K562 (cell line): ENCODE data around the gene STX11. TPM values are rescaled to one million over a fixed set of nuclear protein-coding genes. Genes with fewer than 3 reads are reported as not detected.

Experiments used
- C11orf30 ChIP-seq: fragments of 450-650 bp; IDR thresholded peaks from 2 replicates; pipeline ENCODE4 v1.6.1; 2016; ENCODE audit warnings: low read depth, mild to moderate bottlenecking
- CCNT2 ChIP-seq: IDR thresholded peaks from 2 replicates; pipeline ENCODE4 v1.6.1; 2011; ENCODE audit warnings: borderline replicate concordance, low read depth, mild to moderate bottlenecking, moderate library complexity, mixed read lengths, low read length; ENCODE audit not compliant: insufficient read length; ENCODE audit errors: extremely low read depth
- COPS2 ChIP-seq: fragments of 450-650 bp; conservative IDR thresholded peaks from 2 replicates; pipeline ENCODE4 v1.6.1; 2016; ENCODE audit warnings: mild to moderate bottlenecking, moderate library complexity
- CSDE1 ChIP-seq, 2 experiments: fragments of 450-650 bp; IDR thresholded peaks; 2 replicates each; pipeline ENCODE4 v1.6.1; 2016; ENCODE audit warnings: mild to moderate bottlenecking in 1 of 2
- HCFC1 ChIP-seq: IDR thresholded peaks from 2 replicates; pipeline ENCODE4 v1.6.1; 2012; ENCODE audit warnings: low read depth, low read length, improper control_type of control experiment
- IRF2 ChIP-seq: sonication (generic); formaldehyde crosslinking; IDR thresholded peaks from 2 replicates; pipeline ENCODE4 v1.8.1; 2022; ENCODE audit warnings: mild to moderate bottlenecking, missing genetic modification reagents
- PHB2 ChIP-seq: fragments of 450-650 bp; IDR thresholded peaks from 2 replicates; pipeline ENCODE4 v1.6.1; 2017; ENCODE audit warnings: low read depth
- SIX5 ChIP-seq, 2 experiments: IDR thresholded peaks; 2 replicates each; pipeline ENCODE4 v1.6.1; 2011; ENCODE audit warnings: low read length in 2 of 2, borderline replicate concordance in 1 of 2, low read depth in 1 of 2, mild to moderate bottlenecking in 1 of 2, moderate library complexity in 1 of 2; ENCODE audit not compliant: insufficient read depth in 1 of 2
- SRSF1 ChIP-seq: fragments of 200-400 bp; formaldehyde crosslinking; IDR thresholded peaks from 2 replicates; pipeline ENCODE4 v1.6.1; 2017; ENCODE audit warnings: mild to moderate bottlenecking, low read depth, low read length, moderate library complexity
- ZNF740 ChIP-seq, 3 experiments: fragments of 200-800 bp in 1 of 3; sonication (Bioruptor generic) in 1 of 3; sonication (generic) in 1 of 3; formaldehyde crosslinking in 1 of 3; IDR thresholded peaks; 2 replicates each; pipeline versions ENCODE4 v1.6.1 to v1.8.0; 2016 to 2022; ENCODE audit warnings: mild to moderate bottlenecking in 2 of 3, missing compliant biosample characterization in 2 of 3, missing genetic modification characterization in 2 of 3, missing genetic modification reagents in 1 of 3
- polyA plus RNA-seq, 8 experiments: library from polyadenylated mRNA; depleted of rRNA in 4 of 8; stranded (reverse) in 5 of 8; unstranded in 3 of 8; fragments of >200 nt; fragmentation: Nextera tagmentation in 2 of 8; fragmentation: Illumina TruSeq in 1 of 8; extraction: Ambion mirVana in 2 of 8; extraction: Trizol in 1 of 8; gene quantifications; 2 replicates each; pipeline versions ENCODE4 v1.2.1 to v1.2.3, GENCODE V29; 2011 to 2014; ENCODE audit warnings: inconsistent platforms in 1 of 8, missing spikeins in 1 of 8
- total RNA-seq, 7 experiments: library from RNA; depleted of rRNA in 6 of 7; stranded (reverse); fragments of >200 nt in 6 of 7; fragmentation: Illumina TruSeq in 2 of 7; extraction: Trizol in 2 of 7; gene quantifications; 2 replicates each; pipeline versions ENCODE4 v1.2.1 to v1.2.3, GENCODE V29; 2011 to 2021; ENCODE audit warnings: low replicate concordance in 1 of 7
- TF ChIP-seq, protein P1 (sequence below): fragments of 250-450 bp; sonication (Bioruptor Pico); IDR thresholded peaks from 2 replicates; pipeline ENCODE4 v1.4.0; 2020; ENCODE audit warnings: borderline replicate concordance
- TF ChIP-seq, protein P2 (sequence below): fragments of 450-650 bp; formaldehyde crosslinking; IDR thresholded peaks from 2 replicates; pipeline ENCODE4 v1.4.0; 2022; ENCODE audit warnings: mild to moderate bottlenecking, moderate library complexity

The STX11 gene
- total and polyA plus RNA-seq, 9 of the 15 experiments (the other 6 are each of a cell fraction or from before 2014, with no cell fraction given), result 0.06 to 0.73 (median 0.40) TPM

DNA sequence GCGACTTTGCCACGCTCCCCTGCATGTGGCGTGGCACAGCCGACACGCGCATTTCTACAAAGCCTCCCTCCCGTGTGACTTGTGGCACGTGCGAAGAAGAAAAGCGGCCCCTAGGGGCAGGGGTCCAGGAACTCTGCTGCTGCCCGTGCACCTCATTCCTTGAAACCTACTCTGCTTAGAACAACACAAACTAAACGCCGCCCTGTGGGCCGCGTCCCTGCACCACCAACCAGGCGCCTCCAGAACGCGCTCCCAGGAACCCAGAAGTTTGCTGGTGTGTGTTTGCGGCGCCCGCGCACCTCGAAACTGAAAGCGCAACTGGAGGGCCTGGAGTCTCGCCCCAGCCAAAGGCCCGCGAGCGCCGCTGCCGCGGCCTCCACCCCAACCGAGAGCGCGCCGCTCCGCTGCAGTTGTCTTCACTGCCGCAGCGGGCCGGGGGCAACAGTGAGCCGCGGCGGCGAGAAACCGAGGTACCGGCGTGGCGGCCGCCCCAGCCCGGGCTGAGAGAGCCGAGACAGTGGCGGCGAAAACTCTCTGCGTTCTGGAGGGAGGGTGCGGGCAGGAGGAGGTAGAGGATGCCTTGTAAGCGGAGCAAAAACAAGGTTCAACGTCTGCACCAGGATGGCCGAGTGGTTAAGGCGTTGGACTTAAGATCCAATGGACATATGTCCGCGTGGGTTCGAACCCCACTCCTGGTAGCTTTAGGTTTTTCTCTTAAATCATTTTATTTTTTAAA is 65.8 kb downstream of the STX11 start (continued):
- peak; percentile 83 for TF ChIP-seq IRF2
- TF ChIP-seq COPS2, result no peak
- peak in 1 of 2 experiments; percentile 88; a peak in 2 of 4 replicates for TF ChIP-seq CSDE1 (IDR thresholded peaks at IDR 0.05)
- no peak for TF ChIP-seq SRSF1
- TF ChIP-seq SIX5 (IDR thresholded peaks at IDR 0.05; ENCODE audit: borderline replicate concordance in 1 of 2, insufficient read depth in 1 of 2, low read depth in 1 of 2, low read length in 2 of 2), result no peak
- TF ChIP-seq, protein P1, sequence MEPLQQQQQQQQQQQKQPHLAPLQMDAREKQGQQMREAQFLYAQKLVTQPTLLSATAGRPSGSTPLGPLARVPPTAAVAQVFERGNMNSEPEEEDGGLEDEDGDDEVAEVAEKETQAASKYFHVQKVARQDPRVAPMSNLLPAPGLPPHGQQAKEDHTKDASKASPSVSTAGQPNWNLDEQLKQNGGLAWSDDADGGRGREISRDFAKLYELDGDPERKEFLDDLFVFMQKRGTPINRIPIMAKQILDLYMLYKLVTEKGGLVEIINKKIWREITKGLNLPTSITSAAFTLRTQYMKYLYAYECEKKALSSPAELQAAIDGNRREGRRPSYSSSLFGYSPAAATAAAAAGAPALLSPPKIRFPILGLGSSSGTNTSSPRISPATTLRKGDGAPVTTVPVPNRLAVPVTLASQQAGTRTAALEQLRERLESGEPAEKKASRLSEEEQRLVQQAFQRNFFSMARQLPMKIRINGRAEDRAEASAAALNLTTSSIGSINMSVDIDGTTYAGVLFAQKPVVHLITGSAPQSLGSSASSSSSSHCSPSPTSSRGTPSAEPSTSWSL (CRISPR knock-in tag), result no peak
- no peak for TF ChIP-seq PHB2
- TF ChIP-seq CCNT2, result peak; percentile 73
- TF ChIP-seq, protein P2, sequence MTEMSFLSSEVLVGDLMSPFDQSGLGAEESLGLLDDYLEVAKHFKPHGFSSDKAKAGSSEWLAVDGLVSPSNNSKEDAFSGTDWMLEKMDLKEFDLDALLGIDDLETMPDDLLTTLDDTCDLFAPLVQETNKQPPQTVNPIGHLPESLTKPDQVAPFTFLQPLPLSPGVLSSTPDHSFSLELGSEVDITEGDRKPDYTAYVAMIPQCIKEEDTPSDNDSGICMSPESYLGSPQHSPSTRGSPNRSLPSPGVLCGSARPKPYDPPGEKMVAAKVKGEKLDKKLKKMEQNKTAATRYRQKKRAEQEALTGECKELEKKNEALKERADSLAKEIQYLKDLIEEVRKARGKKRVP (CRISPR knock-in tag), result no peak
- TF ChIP-seq C11orf30, result no peak
- peak; percentile 65; the same call in 1 of the 2 replicates for TF ChIP-seq ZNF740 (CRISPR knock-in tag; IDR thresholded peaks at IDR 0.05)
- TF ChIP-seq ZNF740 (tag; IDR thresholded peaks at IDR 0.05), result no peak
- peak; percentile 55 for TF ChIP-seq HCFC1
